HCT116 (cell line): ENCODE results near the gene NFKBIL1. TPM values are rescaled to one million over a fixed set of nuclear protein-coding genes. Genes with fewer than 3 reads are reported as not detected.

ENCODE experiments used
- ATAC-seq: fragments of 200-7000 bp; cut with Tn5 transposase; 2 replicates; pipeline ENCODE4 v1.9.1; 2020; ENCODE audit warnings: mild to moderate bottlenecking, moderate library complexity
- BruUV-seq: library from RNA; stranded (reverse); fragments of 400-500 nt; replicated peaks from 2 replicates; lab custom pipeline; 2021; lab: Mats Ljungman, UMichigan
- CTCF ChIA-PET: fragments of 300-600 bp; sonication (Branson Sonifier 250); formaldehyde crosslinking; loops from one replicate; lab custom pipeline; 2021; ENCODE audit warnings: antibody characterized with exemption; lab: Charles Lee
- POLR2A ChIA-PET: fragments of 300-600, 350-600 bp; sonication (Branson Sonifier 250); formaldehyde crosslinking; loops from one replicate; lab custom pipeline; 2021; ENCODE audit warnings: antibody characterized with exemption; lab: Charles Lee
- RAD21 ChIA-PET, 2 experiments: fragments of 300-600 bp; sonication (Branson Sonifier 250); formaldehyde crosslinking; loops; one replicate each; lab custom pipeline; 2023; ENCODE audit warnings: low total read pairs in 2 of 2; ENCODE audit not compliant: uncharacterized antibody in 2 of 2, unreplicated experiment in 2 of 2, low non-redundant PET in 1 of 2; lab: Charles Lee
- DNase-seq: peaks from one replicate; pipeline ENCODE4 v3.0.0-alpha.2; 2010; ENCODE audit warnings: low read depth, low spot score
- H2AFZ ChIP-seq: fragments of 200-600 bp; shearing (Covaris generic), sonication (generic); 2 replicates; pipeline ENCODE4 v1.6.1; 2017; ENCODE audit warnings: low read depth, mixed run types, mixed read lengths, antibody characterized with exemption, low read length; ENCODE audit not compliant: poor library complexity, severe bottlenecking
- H3K27ac ChIP-seq: 2 replicates; pipeline ENCODE4 v1.5.1; 2012; ENCODE audit warnings: low read depth, low read length
- H3K27me3 ChIP-seq: fragments of 200-600 bp; sonication (generic); 2 replicates; pipeline ENCODE4 v1.6.1; 2016; ENCODE audit warnings: mixed run types, low read length, mixed read lengths; ENCODE audit not compliant: insufficient read depth
- H3K36me3 ChIP-seq, 2 experiments: fragments of 200-500 bp in 1 of 2; fragments of 200-600 bp in 1 of 2; sonication (Bioruptor generic) in 1 of 2; sonication (generic) in 1 of 2; 2 replicates each; pipeline versions ENCODE4 v1.5.1 to v1.6.1; 2014 to 2016; ENCODE audit warnings: low read length in 2 of 2, inconsistent platforms in 1 of 2, mixed read lengths in 1 of 2, mixed run types in 1 of 2; ENCODE audit not compliant: insufficient read depth in 2 of 2, control insufficient read depth in 1 of 2
- H3K4me1 ChIP-seq, 2 experiments: fragments of 200-600 bp in 1 of 2; sonication (generic) in 1 of 2; 2 replicates each; pipeline versions ENCODE4 v1.5.1 to v1.6.1; 2012 to 2017; ENCODE audit warnings: low read length in 2 of 2, inconsistent platforms in 1 of 2, mild to moderate bottlenecking in 1 of 2, mixed read lengths in 1 of 2, mixed run types in 1 of 2, moderate library complexity in 1 of 2; ENCODE audit not compliant: insufficient read depth in 2 of 2, control insufficient read depth in 1 of 2
- H3K4me2 ChIP-seq: fragments of 200-600 bp; sonication (generic); 2 replicates; pipeline ENCODE4 v1.6.1; 2017; ENCODE audit warnings: mixed run types, low read length, mixed read lengths
- H3K4me3 ChIP-seq, 2 experiments: fragments of 200-600 bp in 1 of 2; sonication (generic) in 1 of 2; replicated peaks in 1 of 2; 2 replicates each; pipeline ENCODE4 v1.5.1; 2011 to 2016; ENCODE audit warnings: low read length in 2 of 2, control low read depth in 1 of 2, low read depth in 1 of 2, mild to moderate bottlenecking in 1 of 2, mixed read lengths in 1 of 2, mixed run types in 1 of 2
- H3K79me2 ChIP-seq: fragments of 200-600 bp; sonication (generic); 2 replicates; pipeline ENCODE4 v1.6.1; 2017; ENCODE audit warnings: mild to moderate bottlenecking, mixed run types, low read length, moderate library complexity, mixed read lengths; ENCODE audit not compliant: insufficient read depth
- H3K9ac ChIP-seq: fragments of 200-600 bp; sonication (generic); 2 replicates; pipeline ENCODE4 v1.6.1; 2016; ENCODE audit warnings: low read length, mixed read lengths
- H3K9me2 ChIP-seq: fragments of 200-600 bp; sonication (generic), shearing (Covaris generic); 2 replicates; pipeline ENCODE4 v1.6.1; 2017; ENCODE audit warnings: mixed run types, mild to moderate bottlenecking, moderate library complexity; ENCODE audit not compliant: insufficient read depth
- H3K9me3 ChIP-seq, 2 experiments: fragments of 200-500 bp in 1 of 2; fragments of 200-600 bp in 1 of 2; sonication (Bioruptor generic) in 1 of 2; sonication (generic) in 1 of 2; 2 replicates each; pipeline ENCODE4 v1.6.1; 2014 to 2017; ENCODE audit warnings: low read length in 2 of 2, mixed read lengths in 2 of 2, inconsistent platforms in 1 of 2, low read depth in 1 of 2, mild to moderate bottlenecking in 1 of 2, mixed run types in 1 of 2, moderate library complexity in 1 of 2; ENCODE audit not compliant: control insufficient read depth in 1 of 2, insufficient read depth in 1 of 2
- H4K20me1 ChIP-seq: fragments of 200-600 bp; sonication (generic), shearing (Covaris generic); 2 replicates; pipeline ENCODE4 v1.6.1; 2017; ENCODE audit warnings: mixed run types, mild to moderate bottlenecking, moderate library complexity; ENCODE audit not compliant: insufficient read depth
- ATF3 ChIP-seq: IDR thresholded peaks from 2 replicates; pipeline ENCODE4 v1.6.1; 2012
- FOSL1 ChIP-seq: IDR thresholded peaks from 2 replicates; pipeline ENCODE4 v1.6.1; 2012; ENCODE audit warnings: low read depth
- RAD21 ChIP-seq: IDR thresholded peaks from 2 replicates; pipeline ENCODE4 v1.6.1; 2012; ENCODE audit warnings: low read depth, mild to moderate bottlenecking
- REST ChIP-seq: IDR thresholded peaks from 2 replicates; pipeline ENCODE4 v1.6.1; 2012; ENCODE audit warnings: low read depth
- SIN3A ChIP-seq: IDR thresholded peaks from 2 replicates; pipeline ENCODE4 v1.6.1; 2012; ENCODE audit warnings: low read depth
- SP1 ChIP-seq: IDR thresholded peaks from 2 replicates; pipeline ENCODE4 v1.6.1; 2012; ENCODE audit warnings: low read depth
- SRF ChIP-seq: IDR thresholded peaks from 2 replicates; pipeline ENCODE4 v1.6.1; 2012; ENCODE audit warnings: low read depth
- ZFX ChIP-seq: fragments of 450-650 bp; IDR thresholded peaks from 2 replicates; pipeline ENCODE4 v1.6.1; 2017
- intact Hi-C: fragments of 100-400 bp; cut with micrococcal nuclease; formaldehyde crosslinking; loops from 2 replicates; pipeline ENCODE4 v1.10.0; 2022
- total RNA-seq: library from RNA; stranded (reverse); gene quantifications from one replicate; pipeline ENCODE4 v1.2.1, GENCODE V29; 2021; ENCODE audit not compliant: unreplicated experiment

NFKBIL1 gene
- total RNA-seq, 1 experiment from 2014 or later = 26.6 TPM

- CTCF ChIA-PET = interaction anchor here (0.9 to 5.0 kb wide), 2 partner anchors 50 to 53 kb away, joined by 3 to 78 read pairs; no protein-coding TSS in a partner anchor
- Histone ChIP-seq H3K27ac (peak overlapping the region; percentile 50), H3K27me3 (no peaks in the 10 kb centered on the region), H3K79me2 (peaks cover 21% of the 10 kb centered on the region), H3K9me2 (no peaks in the 10 kb centered on the region), H3K4me1 (peaks cover 19 to 28% of the 10 kb centered on the region in 2 experiments), H2AFZ (no peak overlapping the region), H4K20me1 (no peaks in the 10 kb centered on the region)
- POLR2A ChIA-PET = interaction anchor here (0.6 to 2.6 kb wide), 5 partner anchors 34 to 144 kb away, joined by 3 to 9 read pairs (median 6); partner anchors contain the start of gene LTB
- intact Hi-C loops = loop anchor here (1.0 to 10.0 kb wide), 4 partner anchors 53 to 287 kb away; partner anchors contain the start of gene GPANK1
- RAD21 ChIA-PET = interaction anchor here (0.5 to 2.1 kb wide), 4 partner anchors 50 to 115 kb away, joined by 3 to 11 read pairs (median 6); no protein-coding TSS in a partner anchor
- no peak for ATAC-seq
- TF ChIP-seq RAD21 = no peak
- peak; percentile 33; the same call in 1 of the 2 replicates for TF ChIP-seq ZFX
- TF ChIP-seq, all 23 proteins: peak for 1
- Histone ChIP-seq H3K36me3 (peaks cover 4 to 13% of the 10 kb centered on the region in 2 experiments; a peak in 2 of 4 replicates), H3K9ac (peak overlapping the region; percentile 86), H3K4me2 (peak overlapping the region; percentile 87), H3K4me3 (peak overlapping the region; percentile 51 to 67), H3K9me3 (no peaks in the 10 kb centered on the region)
- BruUV-seq = TSS peak; percentile 62
- no peak for DNase-seq
Observed at GRCh38 chr6:31547727-31548543, 527 bp downstream of the NFKBIL1 start.

- H3K27ac ChIP-seq = peak overlapping the region; percentile 50
- H3K9me2 ChIP-seq = no peaks in the 10 kb centered on the region
- no peaks in the 10 kb centered on the region for H4K20me1 ChIP-seq
- ATAC-seq (no peak), DNase-seq (no peak)
- no TSS peak for BruUV-seq
- no peaks in the 10 kb centered on the region for H3K27me3 ChIP-seq
- intact Hi-C loops = loop anchor here (10.0 kb wide), 1 partner anchor 286 kb away; no protein-coding TSS in a partner anchor
- ChIA-PET POLR2A (interaction anchor here (2.6 kb wide), 1 partner anchor 50 kb away, joined by 9 read pairs; no protein-coding TSS in a partner anchor), RAD21 (interaction anchor here in 1 of 2 experiments (1.1 kb wide), 1 partner anchor 50 kb away, joined by 3 read pairs; no protein-coding TSS in a partner anchor), CTCF (interaction anchor here (0.9 to 5.0 kb wide), 2 partner anchors 50 to 54 kb away, joined by 3 to 78 read pairs; no protein-coding TSS in a partner anchor)
- H3K9ac ChIP-seq = peak overlapping the region; percentile 86
- H3K4me1 ChIP-seq = peaks cover 14 to 23% of the 10 kb centered on the region in 2 experiments
- TF ChIP-seq SRF (no peak), ATF3 (no peak), SP1 (no peak), SIN3A (no peak), FOSL1 (no peak), REST (no peak)
- peak overlapping the region; percentile 51 to 67 for H3K4me3 ChIP-seq
- peaks cover 4 to 13% of the 10 kb centered on the region in 2 experiments; a peak in 2 of 4 replicates for H3K36me3 ChIP-seq
- H3K79me2 ChIP-seq = peaks cover 17% of the 10 kb centered on the region
- no peaks in the 10 kb centered on the region for H3K9me3 ChIP-seq
- H3K4me2 ChIP-seq = peak overlapping the region; percentile 87
- no peak overlapping the region for H2AFZ ChIP-seq
Observed at GRCh38 chr6:31548544-31548873, 1.1 kb downstream of the NFKBIL1 start.
